Measurements from ENCODE around the gene NPAS2. TPM values are rescaled to one million over a fixed set of nuclear protein-coding genes. Genes with fewer than 3 reads are reported as not detected.

NPAS2 gene
- total and polyA plus RNA-seq, 2 of the 8 experiments (the other 6 are each of a cell fraction or from before 2014, with no cell fraction given), result 1.8 to 1.9 TPM

- TF ChIP-seq SUZ12 (IDR thresholded peaks at IDR 0.05; ENCODE audit: low read length), result peak; percentile 60; the same call in 1 of the 2 replicates
- TF ChIP-seq RAD21 (IDR thresholded peaks at IDR 0.05 in 1 of 2, conservative IDR thresholded peaks at IDR 0.05 in 1 of 2; ENCODE audit: low read depth in 2 of 2, low read length in 2 of 2), result peak; percentile 36 to 41; a peak in 3 of 4 replicates
- no peak for TF ChIP-seq CEBPB (IDR thresholded peaks at IDR 0.05; ENCODE audit: low read depth, low read length)
- peak; percentile 77 for TF ChIP-seq KDM4A (IDR thresholded peaks at IDR 0.05; ENCODE audit: low read depth, low read length, severe bottlenecking)
- TF ChIP-seq SP1 (IDR thresholded peaks at IDR 0.05; ENCODE audit: low read depth, low read length), result no peak
- no peak for TF ChIP-seq EGR1 (IDR thresholded peaks at IDR 0.05; ENCODE audit: borderline replicate concordance, low read depth, low read length)
- TF ChIP-seq JUND (IDR thresholded peaks at IDR 0.05; ENCODE audit: low read length), result no peak
- TF ChIP-seq TEAD4 (IDR thresholded peaks at IDR 0.05; ENCODE audit: low read depth, low read length), result peak; percentile 68
- TF ChIP-seq, protein P1, sequence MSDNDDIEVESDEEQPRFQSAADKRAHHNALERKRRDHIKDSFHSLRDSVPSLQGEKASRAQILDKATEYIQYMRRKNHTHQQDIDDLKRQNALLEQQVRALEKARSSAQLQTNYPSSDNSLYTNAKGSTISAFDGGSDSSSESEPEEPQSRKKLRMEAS (IDR thresholded peaks at IDR 0.05), result peak; percentile 46
- TF ChIP-seq CTBP2 (IDR thresholded peaks at IDR 0.05; ENCODE audit: borderline replicate concordance, insufficient read depth, insufficient read length, low read length), result no peak
- TF ChIP-seq PHF8 (conservative IDR thresholded peaks at IDR 0.05; ENCODE audit: low read depth, low read length), result no peak
- no peak for TF ChIP-seq SIN3A (conservative IDR thresholded peaks at IDR 0.05 in 1 of 2, IDR thresholded peaks at IDR 0.05 in 1 of 2; ENCODE audit: low read depth in 1 of 2, low read length in 2 of 2)
- TF ChIP-seq, protein P2, sequence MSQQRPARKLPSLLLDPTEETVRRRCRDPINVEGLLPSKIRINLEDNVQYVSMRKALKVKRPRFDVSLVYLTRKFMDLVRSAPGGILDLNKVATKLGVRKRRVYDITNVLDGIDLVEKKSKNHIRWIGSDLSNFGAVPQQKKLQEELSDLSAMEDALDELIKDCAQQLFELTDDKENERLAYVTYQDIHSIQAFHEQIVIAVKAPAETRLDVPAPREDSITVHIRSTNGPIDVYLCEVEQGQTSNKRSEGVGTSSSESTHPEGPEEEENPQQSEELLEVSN (IDR thresholded peaks at IDR 0.05), result peak; percentile 67; the same call in 1 of the 2 replicates
Measured at GRCh38 chr2:100818606-100819369, 1.2 kb upstream of the NPAS2 start (continued).

Data from H1 (cell line).